Activated CD8-positive, alpha-beta T cell treated with anti-CD3 and anti-CD28 coated beads for 36 hours (primary cell): ENCODE measurements around the gene TMEM201. TPM values are rescaled to one million over a fixed set of nuclear protein-coding genes. Genes with fewer than 3 reads are reported as not detected.
A peak's percentile ranks its signal among the peaks of the same experiment; 100 is the strongest.

Experiments used
- ATAC-seq: fragments of 200-7000 bp; cut with Tn5 transposase; one replicate; pipeline ENCODE4 v1.10.0; 2021; ENCODE audit warnings: mild to moderate bottlenecking, moderate library complexity
- CTCF ChIA-PET: fragments of 350-600 bp; sonication (Branson Sonifier 250); formaldehyde crosslinking; loops from one replicate; lab custom pipeline; 2021; ENCODE audit warnings: antibody characterized with exemption; lab: Charles Lee
- POLR2A ChIA-PET: fragments of 350-600 bp; sonication (Branson Sonifier 250); formaldehyde crosslinking; loops from one replicate; lab custom pipeline; 2021; ENCODE audit warnings: antibody characterized with exemption; lab: Charles Lee
- DNase-seq: peaks from one replicate; pipeline ENCODE4 v3.0.0-alpha.2; 2020
- H3K27ac Mint-ChIP-seq: one replicate; pipeline ENCODE4 v1.8.0; 2021; ENCODE audit warnings: mild to moderate bottlenecking, mixed read lengths
- H3K27me3 Mint-ChIP-seq: one replicate; pipeline ENCODE4 v1.8.0; 2021; ENCODE audit warnings: mixed read lengths
- H3K36me3 Mint-ChIP-seq: one replicate; pipeline ENCODE4 v1.8.0; 2021; ENCODE audit warnings: low read depth, mixed read lengths
- H3K4me1 Mint-ChIP-seq: one replicate; pipeline ENCODE4 v1.8.0; 2021; ENCODE audit warnings: low read depth, mixed read lengths
- H3K4me3 Mint-ChIP-seq: one replicate; pipeline ENCODE4 v1.8.0; 2021; ENCODE audit warnings: mild to moderate bottlenecking, moderate library complexity, mixed read lengths
- H3K9me3 Mint-ChIP-seq: one replicate; pipeline ENCODE4 v1.8.0; 2021; ENCODE audit warnings: mixed read lengths
- intact Hi-C: fragments of 100-400 bp; cut with micrococcal nuclease; formaldehyde crosslinking; loops from one replicate; pipeline ENCODE4 v1.10.0; 2022
- total RNA-seq, 2 experiments: library from RNA; stranded (reverse); gene quantifications; one replicate each; pipeline ENCODE4 v1.2.3, GENCODE V29; 2021
- TF ChIP-seq, protein P1 (sequence below): fragments of 200-600 bp; IDR thresholded peaks from one replicate; pipeline ENCODE4 v1.8.0; 2022; ENCODE audit warnings: antibody characterized with exemption, mild to moderate bottlenecking

TMEM201 gene
- total RNA-seq, 2 experiments from 2014 or later = 16.2 to 18.1 TPM

DNA sequence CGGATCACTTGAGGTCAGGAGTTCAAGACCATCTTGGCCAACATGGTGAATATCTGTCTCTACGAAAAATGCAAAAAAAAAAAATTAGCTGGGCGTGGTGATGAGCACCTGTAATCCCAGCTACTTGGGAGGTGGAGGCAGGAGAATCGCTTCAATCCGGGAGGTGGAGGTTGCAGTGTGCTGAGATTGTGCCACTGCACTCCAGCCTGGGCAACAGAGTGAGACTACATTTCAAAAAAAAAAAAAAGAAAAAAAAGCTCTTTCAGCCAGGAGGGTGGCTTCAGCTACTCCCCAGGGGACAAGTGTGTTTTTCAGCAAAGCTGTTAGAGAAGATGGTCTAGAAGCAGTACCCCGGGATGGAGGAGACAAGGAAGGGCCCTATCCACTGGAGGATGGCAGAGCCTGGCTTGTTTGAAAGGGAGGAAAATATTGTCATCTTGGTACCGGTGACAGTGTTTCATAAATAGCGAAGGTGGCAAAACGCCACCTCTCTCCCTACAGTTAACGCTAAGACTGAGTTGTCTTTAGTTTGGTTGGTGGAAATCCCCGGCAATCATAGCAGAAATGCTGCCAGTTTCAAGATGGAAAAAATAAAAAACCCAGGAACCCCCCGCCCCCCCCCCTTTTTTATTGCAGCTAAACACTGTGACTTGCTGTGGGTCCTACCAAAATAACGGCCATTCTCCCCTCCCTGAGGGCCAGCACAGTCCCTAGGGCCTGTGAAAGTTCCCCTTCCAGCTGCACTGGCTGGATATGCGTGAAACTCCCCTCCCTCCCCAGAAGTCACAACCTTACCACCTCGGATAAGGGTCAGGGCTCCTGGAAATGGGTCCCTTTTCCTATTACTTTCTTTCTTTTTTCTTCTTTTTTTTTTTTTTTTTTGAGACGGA is 66.4 kb downstream of the TMEM201 start:
- Mint-ChIP-seq H3K27ac (peak overlapping the region; percentile 96), H3K4me1 (peaks cover 65% of the 10 kb centered on the region), H3K9me3 (no peaks in the 10 kb centered on the region), H3K4me3 (peak overlapping the region; percentile 80), H3K36me3 (peaks cover 45% of the 10 kb centered on the region), H3K27me3 (no peaks in the 10 kb centered on the region)
- DNase-seq (peak; percentile 81), ATAC-seq (peak; percentile 26)
- TF ChIP-seq, protein P1, sequence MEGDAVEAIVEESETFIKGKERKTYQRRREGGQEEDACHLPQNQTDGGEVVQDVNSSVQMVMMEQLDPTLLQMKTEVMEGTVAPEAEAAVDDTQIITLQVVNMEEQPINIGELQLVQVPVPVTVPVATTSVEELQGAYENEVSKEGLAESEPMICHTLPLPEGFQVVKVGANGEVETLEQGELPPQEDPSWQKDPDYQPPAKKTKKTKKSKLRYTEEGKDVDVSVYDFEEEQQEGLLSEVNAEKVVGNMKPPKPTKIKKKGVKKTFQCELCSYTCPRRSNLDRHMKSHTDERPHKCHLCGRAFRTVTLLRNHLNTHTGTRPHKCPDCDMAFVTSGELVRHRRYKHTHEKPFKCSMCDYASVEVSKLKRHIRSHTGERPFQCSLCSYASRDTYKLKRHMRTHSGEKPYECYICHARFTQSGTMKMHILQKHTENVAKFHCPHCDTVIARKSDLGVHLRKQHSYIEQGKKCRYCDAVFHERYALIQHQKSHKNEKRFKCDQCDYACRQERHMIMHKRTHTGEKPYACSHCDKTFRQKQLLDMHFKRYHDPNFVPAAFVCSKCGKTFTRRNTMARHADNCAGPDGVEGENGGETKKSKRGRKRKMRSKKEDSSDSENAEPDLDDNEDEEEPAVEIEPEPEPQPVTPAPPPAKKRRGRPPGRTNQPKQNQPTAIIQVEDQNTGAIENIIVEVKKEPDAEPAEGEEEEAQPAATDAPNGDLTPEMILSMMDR = no peak
- POLR2A ChIA-PET = interaction anchor here (0.5 to 11.7 kb wide), 13 partner anchors 11 to 161 kb away, joined by 3 to 335 read pairs (median 15); no protein-coding TSS in a partner anchor
- intact Hi-C loops = loop anchor here (2.0 to 5.0 kb wide), 3 partner anchors 16 to 62 kb away; no protein-coding TSS in a partner anchor
- CTCF ChIA-PET = interaction anchor here (0.6 to 10.1 kb wide), 7 partner anchors 10 to 211 kb away, joined by 3 to 160 read pairs (median 6); no protein-coding TSS in a partner anchor

DNA sequence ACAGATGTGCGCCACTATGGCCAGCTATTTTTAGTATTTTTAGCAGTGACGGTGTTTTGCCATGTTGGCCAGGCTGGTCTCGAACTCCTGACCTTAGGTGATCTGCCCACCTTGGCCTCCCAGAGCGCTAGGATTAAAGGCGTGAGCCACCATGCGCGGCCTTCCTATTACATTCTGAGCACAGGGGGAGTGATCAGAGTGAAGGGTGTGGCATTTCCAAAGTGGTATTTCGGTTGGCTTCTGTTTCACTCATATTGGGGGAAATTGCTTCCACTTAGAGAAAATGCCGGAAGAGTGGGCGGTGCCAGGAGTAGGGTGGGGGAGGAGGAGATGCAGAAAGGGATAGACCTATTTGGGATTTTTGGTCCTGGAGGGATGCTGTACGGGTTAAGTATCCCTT is 67.1 kb downstream of the TMEM201 start:
- H3K36me3 Mint-ChIP-seq = peaks cover 52% of the 10 kb centered on the region
- ChIA-PET CTCF (interaction anchor here (0.6 to 10.1 kb wide), 5 partner anchors 27 to 211 kb away, joined by 3 to 160 read pairs (median 4); no protein-coding TSS in a partner anchor), POLR2A (interaction anchor here (1.4 to 11.7 kb wide), 8 partner anchors 12 to 66 kb away, joined by 4 to 335 read pairs (median 44); no protein-coding TSS in a partner anchor)
- H3K9me3 Mint-ChIP-seq = no peaks in the 10 kb centered on the region
- peaks cover 66% of the 10 kb centered on the region for H3K4me1 Mint-ChIP-seq
- no peaks in the 10 kb centered on the region for H3K27me3 Mint-ChIP-seq
- ATAC-seq (no peak), DNase-seq (peak; percentile 53)
- H3K4me3 Mint-ChIP-seq = peak overlapping the region; percentile 80
- TF ChIP-seq, protein P1 = no peak
- intact Hi-C loops = loop anchor here (2.0 to 5.0 kb wide), 2 partner anchors 15 to 61 kb away; no protein-coding TSS in a partner anchor
- H3K27ac Mint-ChIP-seq = peak overlapping the region; percentile 96

DNA sequence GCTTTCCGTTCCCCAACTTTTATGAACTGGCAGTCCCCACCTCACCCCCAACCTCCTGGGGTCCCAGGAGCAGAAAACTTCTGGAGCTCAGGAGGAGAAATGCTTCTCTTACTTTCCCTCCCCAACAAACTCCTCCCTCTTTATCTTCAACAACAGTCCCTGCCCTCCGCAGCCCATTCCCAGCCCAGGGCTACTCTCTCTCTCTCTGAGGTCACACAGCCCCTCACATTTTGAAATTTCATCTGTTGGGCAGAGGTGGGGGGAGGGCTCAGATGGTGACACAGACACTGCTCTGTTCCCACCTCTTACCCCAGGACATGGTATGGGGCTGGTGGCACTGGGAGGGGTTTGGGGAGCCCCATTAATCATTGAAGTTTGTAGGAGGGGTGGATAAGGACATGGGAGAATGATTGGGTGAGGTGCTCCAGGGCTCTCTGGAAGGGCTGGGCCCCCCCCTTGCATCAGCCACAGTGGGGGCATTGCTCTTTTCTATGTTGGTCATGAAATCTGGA is 68.9 kb downstream of the TMEM201 start:
- peaks cover 53% of the 10 kb centered on the region for H3K36me3 Mint-ChIP-seq
- H3K4me3 Mint-ChIP-seq = peak overlapping the region; percentile 80
- DNase-seq = peak; percentile 73
- no peaks in the 10 kb centered on the region for H3K9me3 Mint-ChIP-seq
- H3K27ac Mint-ChIP-seq = peak overlapping the region; percentile 96
- CTCF ChIA-PET = interaction anchor here (1.6 to 10.1 kb wide), 2 partner anchors 29 to 58 kb away, joined by 4 to 160 read pairs; no protein-coding TSS in a partner anchor
- POLR2A ChIA-PET = interaction anchor here (0.9 to 11.7 kb wide), 4 partner anchors 24 to 142 kb away, joined by 3 to 335 read pairs (median 4); no protein-coding TSS in a partner anchor
- TF ChIP-seq, protein P1 = no peak
- no peaks in the 10 kb centered on the region for H3K27me3 Mint-ChIP-seq
- H3K4me1 Mint-ChIP-seq = peaks cover 65% of the 10 kb centered on the region
- ATAC-seq = peak; percentile 41
- intact Hi-C loops = loop anchor here (5.0 kb wide), 1 partner anchor 60 kb away; no protein-coding TSS in a partner anchor

DNA sequence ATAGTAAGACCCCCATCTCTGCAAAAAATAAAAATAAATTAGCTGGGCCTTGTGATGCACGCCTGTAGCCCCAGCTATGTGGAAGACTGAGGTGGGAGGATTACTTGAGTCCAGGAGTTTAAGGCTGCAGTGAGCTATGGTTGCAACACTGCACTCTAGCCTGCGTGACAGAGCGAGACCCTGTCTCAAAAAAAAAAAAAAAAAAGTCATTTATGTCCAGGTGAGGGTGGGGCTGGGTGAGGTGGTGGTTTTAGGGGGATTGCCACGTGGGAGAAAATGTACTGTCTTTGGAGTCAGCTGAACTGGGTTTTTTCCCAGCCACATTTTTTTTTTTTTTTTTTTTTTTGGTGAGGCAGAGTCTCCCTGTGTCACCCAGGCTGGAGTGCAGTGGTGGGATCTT is 69.5 kb downstream of the TMEM201 start:
- peaks cover 53% of the 10 kb centered on the region for H3K36me3 Mint-ChIP-seq
- TF ChIP-seq, protein P1 = no peak
- peak overlapping the region; percentile 80 for H3K4me3 Mint-ChIP-seq
- intact Hi-C loops = loop anchor here (5.0 kb wide), 1 partner anchor 59 kb away; no protein-coding TSS in a partner anchor
- no peaks in the 10 kb centered on the region for H3K9me3 Mint-ChIP-seq
- no peaks in the 10 kb centered on the region for H3K27me3 Mint-ChIP-seq
- DNase-seq = peak; percentile 72
- peaks cover 70% of the 10 kb centered on the region for H3K4me1 Mint-ChIP-seq
- CTCF ChIA-PET = interaction anchor here (0.9 to 10.1 kb wide), 2 partner anchors 8 to 29 kb away, joined by 3 to 160 read pairs; no protein-coding TSS in a partner anchor
- POLR2A ChIA-PET = interaction anchor here (0.6 to 11.7 kb wide), 8 partner anchors 11 to 69 kb away, joined by 3 to 335 read pairs (median 4); no protein-coding TSS in a partner anchor
- peak overlapping the region; percentile 96 for H3K27ac Mint-ChIP-seq
- ATAC-seq = peak; percentile 21
